Vagina (tissue), 2 donors: ENCODE data around the gene KRTAP1-3. TPM values are rescaled to one million over a fixed set of nuclear protein-coding genes. Genes with fewer than 3 reads are reported as not detected.
"Not testable (repeated sequence)": the region's sequence is repeated elsewhere in the genome, so short reads cannot be mapped to it uniquely, and the experiment has no call there.

Source experiments
- DNase-seq, 2 donors: peaks; one replicate each; pipeline ENCODE4 v3.0.0-alpha.2; 2017; ENCODE audit errors: extremely low spot score in 2 of 2
- H3K27ac ChIP-seq: fragments of 200-600 bp; sonication (generic); one replicate; pipeline ENCODE4 v1.5.1; 2019
- H3K27me3 ChIP-seq: fragments of 200-600 bp; sonication (generic); one replicate; pipeline ENCODE4 v1.5.1; 2019
- H3K36me3 ChIP-seq, 2 donors: fragments of 200-600 bp; sonication (generic); one replicate each; pipeline ENCODE4 v1.5.1; 2017 to 2019
- H3K4me1 ChIP-seq: fragments of 200-600 bp; sonication (generic); one replicate; pipeline ENCODE4 v1.5.1; 2019
- H3K4me3 ChIP-seq, 2 donors: fragments of 200-600 bp; sonication (generic); 1 replicate in 1 of 2; 2 replicates in 1 of 2; pipeline ENCODE4 v1.5.1; 2016 to 2019
- H3K9me3 ChIP-seq: fragments of 200-600 bp; sonication (generic); one replicate; pipeline ENCODE4 v1.5.1; 2019
- POLR2A ChIP-seq, 2 donors: fragments of 450-650 bp; IDR thresholded peaks; one replicate each; pipeline ENCODE4 v1.6.1; 2017; ENCODE audit warnings: antibody characterized with exemption in 2 of 2, mild to moderate bottlenecking in 2 of 2, moderate library complexity in 2 of 2
- POLR2AphosphoS5 ChIP-seq, 2 donors: sonication (generic); formaldehyde crosslinking; IDR thresholded peaks; one replicate each; pipeline ENCODE4 v1.9.0; 2017; ENCODE audit warnings: antibody characterized with exemption in 2 of 2, mild to moderate bottlenecking in 2 of 2, low read depth in 1 of 2; ENCODE audit not compliant: insufficient read depth in 1 of 2
- intact Hi-C: fragments of 100-400 bp; cut with DNase I; formaldehyde crosslinking; loops from one replicate; pipeline ENCODE4 v1.15.1; 2023
- total RNA-seq: library from RNA; depleted of rRNA; stranded (reverse); fragments of >200 nt; gene quantifications from one replicate; pipeline ENCODE4 v1.2.3, GENCODE V29; 2016
- TF ChIP-seq, protein P1 (sequence below), 3 experiments: fragments of 450-650 bp in 2 of 3; fragments of 200-600 bp in 1 of 3; sonication (generic) in 1 of 3; IDR thresholded peaks; one replicate each; pipeline ENCODE4 v1.5.1; 2017 to 2019; ENCODE audit warnings: antibody characterized with exemption in 3 of 3, mild to moderate bottlenecking in 2 of 3, moderate library complexity in 2 of 3

KRTAP1-3 gene, protein sequence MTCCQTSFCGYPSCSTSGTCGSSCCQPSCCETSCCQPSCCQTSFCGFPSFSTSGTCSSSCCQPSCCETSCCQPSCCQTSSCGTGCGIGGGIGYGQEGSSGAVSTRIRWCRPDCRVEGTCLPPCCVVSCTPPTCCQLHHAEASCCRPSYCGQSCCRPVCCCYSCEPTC
- total RNA-seq, result not detected

DNA sequence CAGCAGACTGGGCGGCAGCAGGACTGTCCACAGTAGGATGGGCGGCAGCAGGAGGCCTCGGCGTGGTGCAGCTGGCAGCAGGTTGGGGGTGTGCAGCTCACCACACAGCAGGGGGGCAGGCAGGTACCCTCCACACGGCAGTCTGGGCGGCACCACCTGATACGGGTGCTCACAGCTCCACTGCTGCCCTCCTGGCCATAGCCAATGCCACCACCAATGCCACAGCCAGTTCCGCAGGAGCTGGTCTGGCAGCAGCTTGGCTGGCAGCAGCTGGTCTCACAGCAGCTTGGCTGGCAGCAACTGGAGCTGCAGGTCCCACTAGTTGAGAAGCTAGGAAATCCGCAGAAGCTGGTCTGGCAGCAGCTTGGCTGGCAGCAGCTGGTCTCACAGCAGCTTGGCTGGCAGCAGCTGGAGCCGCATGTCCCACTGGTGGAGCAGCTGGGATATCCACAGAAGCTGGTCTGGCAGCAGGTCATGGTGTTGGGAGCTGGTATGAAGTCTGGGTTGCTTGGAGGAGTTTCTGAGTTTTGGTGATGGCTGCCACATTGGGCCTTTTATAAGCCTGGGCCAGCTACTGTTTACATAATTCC, at the start of gene KRTAP1-3:
Gene KRTAP1-3 (minus strand): TSS at position 529 of the 590 bp plus-strand sequence. CDS start 53 bp downstream, at position 476.
- H3K27me3 ChIP-seq, H3K9me3 ChIP-seq, DNase-seq, H3K4me3 ChIP-seq, H3K27ac ChIP-seq, H3K4me1 ChIP-seq, intact Hi-C loops, H3K36me3 ChIP-seq: not testable (repeated sequence)

DNA sequence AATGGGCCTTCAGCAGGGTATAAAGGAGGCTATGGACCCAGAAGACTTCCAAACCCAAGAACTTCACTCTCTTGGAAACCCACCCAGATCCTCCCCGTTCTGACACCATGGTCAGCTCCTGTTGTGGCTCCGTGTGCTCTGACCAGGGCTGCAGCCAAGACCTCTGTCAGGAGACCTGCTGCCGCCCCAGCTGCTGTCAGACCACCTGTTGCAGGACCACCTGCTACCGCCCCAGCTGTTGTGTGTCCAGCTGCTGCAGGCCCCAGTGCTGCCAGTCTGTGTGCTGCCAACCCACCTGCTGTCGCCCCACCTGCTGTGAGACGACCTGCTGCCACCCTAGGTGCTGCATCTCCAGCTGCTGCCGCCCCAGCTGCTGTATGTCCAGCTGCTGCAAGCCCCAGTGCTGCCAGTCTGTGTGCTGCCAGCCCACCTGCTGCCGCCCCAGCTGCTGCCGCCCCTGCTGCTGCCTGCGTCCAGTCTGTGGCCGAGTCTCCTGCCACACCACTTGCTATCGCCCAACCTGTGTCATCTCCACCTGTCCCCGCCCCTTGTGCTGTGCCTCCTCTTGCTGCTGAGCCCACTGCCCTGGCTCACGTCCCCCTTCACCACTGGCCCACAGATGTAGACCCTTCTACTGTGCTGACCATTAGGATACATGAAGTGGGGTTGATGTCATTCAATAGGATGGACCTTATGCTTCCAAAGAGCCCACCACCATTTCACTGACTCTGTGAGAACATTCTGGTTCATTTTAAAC, 49.6 kb upstream of the KRTAP1-3 start, which contains the start of gene KRTAP4-7:
Gene KRTAP4-7 (plus strand): TSS at position 51 of the 757 bp plus-strand sequence. CDS start 57 bp downstream, at position 108.
- H3K27ac ChIP-seq, H3K36me3 ChIP-seq, H3K4me1 ChIP-seq, H3K9me3 ChIP-seq, H3K4me3 ChIP-seq, DNase-seq, H3K27me3 ChIP-seq, intact Hi-C loops: not testable (repeated sequence)

DNA sequence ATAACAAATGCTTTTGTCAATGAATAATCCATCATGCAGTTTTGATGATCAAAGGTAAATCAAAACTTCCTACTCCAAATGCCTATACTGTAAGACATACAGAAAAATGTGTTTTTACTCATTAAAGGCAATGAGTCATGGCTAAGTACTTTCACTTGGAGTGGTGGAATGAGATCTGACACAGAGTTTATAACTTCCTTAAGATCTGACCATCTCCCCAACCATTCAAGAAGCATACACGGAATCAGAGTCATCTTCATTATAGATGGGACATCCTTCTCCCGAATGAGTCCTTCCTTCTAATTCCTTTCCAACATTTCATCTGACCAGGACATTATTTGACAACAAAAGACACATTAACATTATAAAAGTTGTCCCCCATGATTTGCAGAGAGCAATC, 48.8 kb upstream of the KRTAP1-3 start:
- H3K9me3 ChIP-seq, H3K27me3 ChIP-seq, DNase-seq, intact Hi-C loops, H3K4me3 ChIP-seq, H3K4me1 ChIP-seq, H3K36me3 ChIP-seq, H3K27ac ChIP-seq: not testable (repeated sequence)

DNA sequence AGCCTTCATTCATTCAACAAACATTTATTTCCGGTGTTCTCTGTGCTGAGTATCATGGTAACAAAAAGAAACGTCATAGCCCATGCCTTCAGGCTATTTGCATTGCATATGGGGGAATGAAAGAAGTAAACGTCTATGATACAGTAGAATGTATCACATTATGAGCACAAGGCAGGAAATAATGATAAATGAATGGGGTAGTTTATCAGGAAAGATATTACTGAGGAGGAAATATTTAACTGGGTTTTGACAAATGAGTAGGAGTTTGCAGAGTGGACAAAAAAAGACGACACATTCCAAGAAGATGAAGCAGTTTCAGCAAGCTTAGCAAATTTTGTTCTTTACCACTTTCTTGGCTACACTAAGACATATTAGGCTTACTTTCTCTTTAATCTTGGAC, 48.0 kb upstream of the KRTAP1-3 start:
- H3K4me3 ChIP-seq, result no peak overlapping the region
- no peak overlapping the region for H3K27ac ChIP-seq
- no peaks in the 10 kb centered on the region for H3K4me1 ChIP-seq
- TF ChIP-seq POLR2A (IDR thresholded peaks at IDR 0.05) (no peak), POLR2AphosphoS5 (IDR thresholded peaks at IDR 0.05; ENCODE audit: insufficient read depth in 1 of 2, low read depth in 1 of 2) (no peak)
- TF ChIP-seq, protein P1, sequence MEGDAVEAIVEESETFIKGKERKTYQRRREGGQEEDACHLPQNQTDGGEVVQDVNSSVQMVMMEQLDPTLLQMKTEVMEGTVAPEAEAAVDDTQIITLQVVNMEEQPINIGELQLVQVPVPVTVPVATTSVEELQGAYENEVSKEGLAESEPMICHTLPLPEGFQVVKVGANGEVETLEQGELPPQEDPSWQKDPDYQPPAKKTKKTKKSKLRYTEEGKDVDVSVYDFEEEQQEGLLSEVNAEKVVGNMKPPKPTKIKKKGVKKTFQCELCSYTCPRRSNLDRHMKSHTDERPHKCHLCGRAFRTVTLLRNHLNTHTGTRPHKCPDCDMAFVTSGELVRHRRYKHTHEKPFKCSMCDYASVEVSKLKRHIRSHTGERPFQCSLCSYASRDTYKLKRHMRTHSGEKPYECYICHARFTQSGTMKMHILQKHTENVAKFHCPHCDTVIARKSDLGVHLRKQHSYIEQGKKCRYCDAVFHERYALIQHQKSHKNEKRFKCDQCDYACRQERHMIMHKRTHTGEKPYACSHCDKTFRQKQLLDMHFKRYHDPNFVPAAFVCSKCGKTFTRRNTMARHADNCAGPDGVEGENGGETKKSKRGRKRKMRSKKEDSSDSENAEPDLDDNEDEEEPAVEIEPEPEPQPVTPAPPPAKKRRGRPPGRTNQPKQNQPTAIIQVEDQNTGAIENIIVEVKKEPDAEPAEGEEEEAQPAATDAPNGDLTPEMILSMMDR (IDR thresholded peaks at IDR 0.05), result no peak
- no peaks in the 10 kb centered on the region for H3K27me3 ChIP-seq
- no peak for DNase-seq
- H3K36me3 ChIP-seq, result no peaks in the 10 kb centered on the region
- H3K9me3 ChIP-seq, result no peaks in the 10 kb centered on the region
- intact Hi-C loops, result no loop called here

DNA sequence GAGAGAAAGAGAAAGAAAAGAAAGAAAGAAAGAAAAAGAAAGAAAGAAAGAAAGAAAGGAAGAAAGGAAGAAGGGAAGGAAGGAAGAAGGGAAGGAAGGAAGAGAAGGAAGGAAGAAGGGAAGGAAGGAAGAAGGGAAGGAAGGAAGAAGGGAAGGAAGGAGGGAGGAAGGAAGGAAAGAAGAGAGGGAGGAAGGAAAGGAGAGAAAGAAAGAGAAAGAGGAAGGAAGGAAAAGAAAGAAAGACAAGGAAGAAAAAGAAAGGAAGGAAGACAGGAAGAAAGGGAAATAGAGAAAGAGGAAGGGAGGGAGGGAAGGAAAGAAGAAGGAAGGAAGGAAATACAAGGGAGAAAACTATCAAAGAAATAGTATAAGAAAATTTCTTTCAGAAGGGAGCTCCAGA, 42.1 kb upstream of the KRTAP1-3 start:
- TF ChIP-seq POLR2A (IDR thresholded peaks at IDR 0.05), result no peak
- TF ChIP-seq, protein P1 (IDR thresholded peaks at IDR 0.05), result no peak
- TF ChIP-seq POLR2AphosphoS5 (IDR thresholded peaks at IDR 0.05; ENCODE audit: insufficient read depth in 1 of 2, low read depth in 1 of 2), result no peak
- DNase-seq, result no peak
- no peak overlapping the region for H3K4me3 ChIP-seq
- H3K27ac ChIP-seq, result no peak overlapping the region
- no peaks in the 10 kb centered on the region for H3K9me3 ChIP-seq
- no peaks in the 10 kb centered on the region for H3K36me3 ChIP-seq
- intact Hi-C loops, result no loop called here
- H3K27me3 ChIP-seq, result no peaks in the 10 kb centered on the region
- H3K4me1 ChIP-seq, result no peaks in the 10 kb centered on the region

DNA sequence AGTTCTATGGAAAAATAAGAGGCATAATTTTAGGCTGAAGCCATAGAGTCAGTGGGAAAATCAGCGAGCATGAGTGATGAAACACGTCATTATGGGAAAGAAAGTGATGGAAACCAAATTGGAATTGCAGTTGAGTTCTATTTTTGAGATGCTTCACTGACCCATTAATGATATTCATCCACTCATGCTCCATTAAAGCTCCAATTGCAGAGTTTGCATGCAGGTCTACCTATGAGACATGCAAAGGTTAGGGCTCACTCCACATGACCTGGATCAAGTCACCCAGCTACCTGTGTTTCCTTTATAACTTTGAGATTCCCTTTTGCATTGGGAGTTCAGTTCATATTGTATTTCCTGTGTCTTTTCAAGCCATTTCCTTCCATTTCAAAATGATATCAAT, 39.0 kb upstream of the KRTAP1-3 start:
- intact Hi-C loops, result no loop called here
- no peaks in the 10 kb centered on the region for H3K27me3 ChIP-seq
- no peak for TF ChIP-seq POLR2A (IDR thresholded peaks at IDR 0.05)
- TF ChIP-seq POLR2AphosphoS5 (IDR thresholded peaks at IDR 0.05; ENCODE audit: insufficient read depth in 1 of 2, low read depth in 1 of 2), result no peak
- TF ChIP-seq, protein P1 (IDR thresholded peaks at IDR 0.05), result no peak

More for the DNA sequence above, 39.0 kb upstream of the KRTAP1-3 start:
- Histone ChIP-seq H3K9me3 (no peaks in the 10 kb centered on the region), H3K36me3 (no peaks in the 10 kb centered on the region), H3K4me1 (no peaks in the 10 kb centered on the region), H3K27ac (no peak overlapping the region), H3K4me3 (no peak overlapping the region)
- DNase-seq, result no peak
